GM23338 (cell line): ENCODE results near the gene PROCR. TPM values are rescaled to one million over a fixed set of nuclear protein-coding genes. Genes with fewer than 3 reads are reported as not detected.
"Not testable (repeated sequence)": the region's sequence is repeated elsewhere in the genome, so short reads cannot be mapped to it uniquely, and the experiment has no call there.

Experiments
- ATAC-seq: fragments of 200-7000 bp; cut with Tn5 transposase; 3 replicates; pipeline ENCODE4 v1.9.1; 2020
- DNase-seq: peaks from one replicate; pipeline ENCODE4 v3.0.0-alpha.2; 2015; ENCODE audit warnings: low spot score
- H2AFZ ChIP-seq: fragments of 200-600 bp; sonication (generic); 2 replicates; pipeline ENCODE4 v1.8.0; 2016; ENCODE audit warnings: antibody characterized with exemption, mild to moderate bottlenecking, moderate library complexity
- H3F3A ChIP-seq: fragments of 200-600 bp; sonication (generic); replicated peaks from 2 replicates; pipeline ENCODE4 v1.8.0; 2017; ENCODE audit warnings: antibody characterized with exemption, mixed run types, low read depth
- H3K27ac ChIP-seq: fragments of 200-600 bp; sonication (generic); 2 replicates; pipeline ENCODE4 v1.6.1; 2016; ENCODE audit warnings: low read depth
- H3K27me3 ChIP-seq: fragments of 200-600 bp; sonication (generic); 2 replicates; pipeline ENCODE4 v1.8.0; 2016; ENCODE audit warnings: mild to moderate bottlenecking, mixed run types, moderate library complexity; ENCODE audit not compliant: insufficient read depth
- H3K36me3 ChIP-seq: fragments of 200-600 bp; sonication (generic); 2 replicates; pipeline ENCODE4 v1.8.0; 2016; ENCODE audit warnings: mild to moderate bottlenecking; ENCODE audit not compliant: insufficient read depth
- H3K4me1 ChIP-seq: fragments of 200-600 bp; sonication (generic); 2 replicates; pipeline ENCODE4 v1.8.0; 2016; ENCODE audit warnings: mild to moderate bottlenecking, moderate library complexity; ENCODE audit not compliant: insufficient read depth
- H3K4me2 ChIP-seq: fragments of 200-600 bp; sonication (generic); 2 replicates; pipeline ENCODE4 v1.7.1; 2017; ENCODE audit warnings: mixed run types
- H3K4me3 ChIP-seq: fragments of 200-600 bp; sonication (generic); 2 replicates; pipeline ENCODE4 v1.6.1; 2016; ENCODE audit warnings: mixed run types
- H3K79me2 ChIP-seq: fragments of 200-600 bp; sonication (generic); replicated peaks from 2 replicates; pipeline ENCODE4 v1.8.0; 2017; ENCODE audit warnings: mild to moderate bottlenecking; ENCODE audit not compliant: insufficient read depth
- H3K9me2 ChIP-seq: fragments of 200-600 bp; sonication (generic); 2 replicates; pipeline ENCODE4 v1.8.0; 2017; ENCODE audit not compliant: insufficient read depth
- H4K20me1 ChIP-seq: fragments of 200-600 bp; sonication (generic); replicated peaks from 2 replicates; pipeline ENCODE4 v1.8.0; 2017; ENCODE audit warnings: mild to moderate bottlenecking; ENCODE audit not compliant: insufficient read depth
- H3K27ac Mint-ChIP-seq: 2 replicates; pipeline ENCODE4 v1.8.0; 2020; ENCODE audit warnings: inconsistent platforms, mild to moderate bottlenecking, moderate library complexity, mixed read lengths
- H3K27me3 Mint-ChIP-seq: 3 replicates; pipeline ENCODE4 v1.8.0; 2022; ENCODE audit warnings: low read depth, mild to moderate bottlenecking, moderate library complexity, mixed read lengths, inconsistent platforms; ENCODE audit not compliant: insufficient read depth, poor library complexity
- H3K36me3 Mint-ChIP-seq: 3 replicates; pipeline ENCODE4 v1.8.0; 2021; ENCODE audit warnings: low read depth, mild to moderate bottlenecking, inconsistent platforms, moderate library complexity, mixed read lengths
- H3K4me1 Mint-ChIP-seq: 3 replicates; pipeline ENCODE4 v1.8.0; 2020; ENCODE audit warnings: mild to moderate bottlenecking, inconsistent platforms, mixed read lengths
- H3K4me3 Mint-ChIP-seq: 3 replicates; pipeline ENCODE4 v1.8.0; 2021; ENCODE audit warnings: moderate library complexity, mild to moderate bottlenecking, inconsistent platforms, mixed read lengths
- H3K9me3 Mint-ChIP-seq: 3 replicates; pipeline ENCODE4 v1.8.0; 2020; ENCODE audit warnings: moderate library complexity, mild to moderate bottlenecking, inconsistent platforms, mixed read lengths
- CREB1 ChIP-seq: fragments of 250-450 bp; sonication (Bioruptor Pico); IDR thresholded peaks from 2 replicates; pipeline ENCODE4 v1.5.0; 2020; ENCODE audit warnings: low read depth, mild to moderate bottlenecking, moderate library complexity
- ETS1 ChIP-seq: IDR thresholded peaks from 2 replicates; pipeline ENCODE4 v1.6.1; 2016; ENCODE audit warnings: antibody characterized with exemption
- EZH2phosphoT487 ChIP-seq: fragments of 200-600 bp; sonication (generic); IDR thresholded peaks from one replicate; pipeline ENCODE4 v1.8.1; 2018; ENCODE audit warnings: antibody characterized with exemption; ENCODE audit not compliant: unreplicated experiment
- JUNB ChIP-seq: IDR thresholded peaks from one replicate; pipeline ENCODE4 v1.6.1; 2016; ENCODE audit warnings: antibody characterized with exemption; ENCODE audit not compliant: unreplicated experiment
- NANOG ChIP-seq: IDR thresholded peaks from 2 replicates; pipeline ENCODE4 v1.6.1; 2016; ENCODE audit warnings: antibody characterized with exemption, borderline replicate concordance
- POLR2AphosphoS5 ChIP-seq: IDR thresholded peaks from 2 replicates; pipeline ENCODE4 v1.6.1; 2016; ENCODE audit warnings: antibody characterized with exemption, low read depth
- STAT1 ChIP-seq: IDR thresholded peaks from one replicate; pipeline ENCODE4 v1.6.1; 2016; ENCODE audit warnings: antibody characterized with exemption; ENCODE audit not compliant: unreplicated experiment
- ZNF114 ChIP-seq: fragments of 250-450 bp; sonication (Bioruptor Pico); IDR thresholded peaks from 2 replicates; pipeline ENCODE4 v1.5.0; 2020; ENCODE audit warnings: mild to moderate bottlenecking, moderate library complexity
- ZNF331 ChIP-seq: fragments of 250-450 bp; sonication (Bioruptor Pico); IDR thresholded peaks from 2 replicates; pipeline ENCODE4 v1.5.0; 2020; ENCODE audit warnings: low read depth, mild to moderate bottlenecking, moderate library complexity
- polyA plus RNA-seq: library from polyadenylated mRNA; unstranded; fragments of >200 nt; fragmentation: Nextera tagmentation; extraction: Ambion mirVana; gene quantifications from 2 replicates; pipeline ENCODE4 v1.2.1, GENCODE V29; 2016
- total RNA-seq: library from RNA; depleted of rRNA; stranded (reverse); fragments of >200 nt; shearing (Covaris generic); gene quantifications from 2 replicates; pipeline ENCODE4 v1.2.3, GENCODE V29; 2014
- TF ChIP-seq, protein P1 (sequence below): IDR thresholded peaks from one replicate; pipeline ENCODE4 v1.6.1; 2018; ENCODE audit warnings: antibody characterized with exemption; ENCODE audit not compliant: unreplicated experiment
- TF ChIP-seq, protein P2 (sequence below), 2 experiments: fragments of 200-600 bp in 1 of 2; sonication (generic) in 1 of 2; conservative IDR thresholded peaks; 2 replicates each; pipeline versions ENCODE4 v1.5.1 to v1.6.1; 2016 to 2017; ENCODE audit warnings: antibody characterized with exemption in 2 of 2, low read depth in 2 of 2, mild to moderate bottlenecking in 2 of 2, moderate library complexity in 1 of 2

Gene PROCR
- total and polyA plus RNA-seq, 2 experiments from 2014 or later: 32.9 to 36.1 TPM

GRCh38 chr20:35168701-35169409 is 3.0 kb upstream of the PROCR start:
- H3K4me3 ChIP-seq, H2AFZ ChIP-seq, ATAC-seq, DNase-seq, H3K36me3 ChIP-seq, H3K27me3 ChIP-seq, H3K4me3 Mint-ChIP-seq, H4K20me1 ChIP-seq, H3K4me2 ChIP-seq, H3K36me3 Mint-ChIP-seq, H3K79me2 ChIP-seq, H3K9me3 Mint-ChIP-seq, H3K27ac Mint-ChIP-seq, H3K27me3 Mint-ChIP-seq, H3K9me2 ChIP-seq, H3F3A ChIP-seq, H3K27ac ChIP-seq: not testable (repeated sequence)
- H3K4me1 ChIP-seq: peaks cover 42% of the 10 kb centered on the region
- H3K4me1 Mint-ChIP-seq: peaks cover 33% of the 10 kb centered on the region

DNA sequence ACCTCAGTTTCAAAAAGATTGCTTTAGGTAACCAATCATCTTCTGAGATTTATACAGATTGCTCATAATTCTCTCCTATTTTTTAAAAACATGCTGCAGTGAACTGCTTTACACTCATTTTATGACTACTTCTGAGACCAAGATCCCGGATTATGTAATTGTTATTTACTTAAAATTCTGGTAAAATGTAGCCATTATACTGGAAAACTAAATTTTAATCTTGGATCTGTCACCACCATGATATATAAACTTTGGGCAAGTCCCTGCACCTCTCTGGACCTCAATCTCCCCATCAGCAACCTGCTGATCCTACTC is 477 bp upstream of the PROCR start:
- H3K4me2 ChIP-seq: peak overlapping the region; percentile 82
- peak overlapping the region; percentile 67 for H3K4me3 Mint-ChIP-seq
- H3K27me3 Mint-ChIP-seq: peaks cover 15% of the 10 kb centered on the region
- H3K27ac ChIP-seq: no peak overlapping the region
- H3K79me2 ChIP-seq: no peaks in the 10 kb centered on the region
- peaks cover 3% of the 10 kb centered on the region; the same call in 1 of the 2 replicates for H3F3A ChIP-seq
- 0 out of 2 replicates have a peak, but pooled peaks cover 4% of the 10 kb centered on the region for H3K27me3 ChIP-seq
- no peak for DNase-seq
- H3K27ac Mint-ChIP-seq: no peak overlapping the region
- no peaks in the 10 kb centered on the region for H4K20me1 ChIP-seq
- no peak for ATAC-seq
- no peaks in the 10 kb centered on the region for H3K36me3 ChIP-seq
- peak overlapping the region; percentile 59 for H3K4me3 ChIP-seq
- H3K9me2 ChIP-seq: no peaks in the 10 kb centered on the region
- H3K9me3 Mint-ChIP-seq: no peaks in the 10 kb centered on the region; the same call in 2 of the 3 replicates
- peaks cover 13% of the 10 kb centered on the region; the same call in 2 of the 3 replicates for H3K36me3 Mint-ChIP-seq
- no peak overlapping the region for H2AFZ ChIP-seq
- H3K4me1 ChIP-seq: peaks cover 41% of the 10 kb centered on the region
- H3K4me1 Mint-ChIP-seq: peaks cover 40% of the 10 kb centered on the region
- TF ChIP-seq ZNF331 (CRISPR knock-in tag): no peak
- no peak for TF ChIP-seq EZH2phosphoT487
- TF ChIP-seq, protein P1, sequence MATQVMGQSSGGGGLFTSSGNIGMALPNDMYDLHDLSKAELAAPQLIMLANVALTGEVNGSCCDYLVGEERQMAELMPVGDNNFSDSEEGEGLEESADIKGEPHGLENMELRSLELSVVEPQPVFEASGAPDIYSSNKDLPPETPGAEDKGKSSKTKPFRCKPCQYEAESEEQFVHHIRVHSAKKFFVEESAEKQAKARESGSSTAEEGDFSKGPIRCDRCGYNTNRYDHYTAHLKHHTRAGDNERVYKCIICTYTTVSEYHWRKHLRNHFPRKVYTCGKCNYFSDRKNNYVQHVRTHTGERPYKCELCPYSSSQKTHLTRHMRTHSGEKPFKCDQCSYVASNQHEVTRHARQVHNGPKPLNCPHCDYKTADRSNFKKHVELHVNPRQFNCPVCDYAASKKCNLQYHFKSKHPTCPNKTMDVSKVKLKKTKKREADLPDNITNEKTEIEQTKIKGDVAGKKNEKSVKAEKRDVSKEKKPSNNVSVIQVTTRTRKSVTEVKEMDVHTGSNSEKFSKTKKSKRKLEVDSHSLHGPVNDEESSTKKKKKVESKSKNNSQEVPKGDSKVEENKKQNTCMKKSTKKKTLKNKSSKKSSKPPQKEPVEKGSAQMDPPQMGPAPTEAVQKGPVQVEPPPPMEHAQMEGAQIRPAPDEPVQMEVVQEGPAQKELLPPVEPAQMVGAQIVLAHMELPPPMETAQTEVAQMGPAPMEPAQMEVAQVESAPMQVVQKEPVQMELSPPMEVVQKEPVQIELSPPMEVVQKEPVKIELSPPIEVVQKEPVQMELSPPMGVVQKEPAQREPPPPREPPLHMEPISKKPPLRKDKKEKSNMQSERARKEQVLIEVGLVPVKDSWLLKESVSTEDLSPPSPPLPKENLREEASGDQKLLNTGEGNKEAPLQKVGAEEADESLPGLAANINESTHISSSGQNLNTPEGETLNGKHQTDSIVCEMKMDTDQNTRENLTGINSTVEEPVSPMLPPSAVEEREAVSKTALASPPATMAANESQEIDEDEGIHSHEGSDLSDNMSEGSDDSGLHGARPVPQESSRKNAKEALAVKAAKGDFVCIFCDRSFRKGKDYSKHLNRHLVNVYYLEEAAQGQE: no peak
- TF ChIP-seq, protein P2, sequence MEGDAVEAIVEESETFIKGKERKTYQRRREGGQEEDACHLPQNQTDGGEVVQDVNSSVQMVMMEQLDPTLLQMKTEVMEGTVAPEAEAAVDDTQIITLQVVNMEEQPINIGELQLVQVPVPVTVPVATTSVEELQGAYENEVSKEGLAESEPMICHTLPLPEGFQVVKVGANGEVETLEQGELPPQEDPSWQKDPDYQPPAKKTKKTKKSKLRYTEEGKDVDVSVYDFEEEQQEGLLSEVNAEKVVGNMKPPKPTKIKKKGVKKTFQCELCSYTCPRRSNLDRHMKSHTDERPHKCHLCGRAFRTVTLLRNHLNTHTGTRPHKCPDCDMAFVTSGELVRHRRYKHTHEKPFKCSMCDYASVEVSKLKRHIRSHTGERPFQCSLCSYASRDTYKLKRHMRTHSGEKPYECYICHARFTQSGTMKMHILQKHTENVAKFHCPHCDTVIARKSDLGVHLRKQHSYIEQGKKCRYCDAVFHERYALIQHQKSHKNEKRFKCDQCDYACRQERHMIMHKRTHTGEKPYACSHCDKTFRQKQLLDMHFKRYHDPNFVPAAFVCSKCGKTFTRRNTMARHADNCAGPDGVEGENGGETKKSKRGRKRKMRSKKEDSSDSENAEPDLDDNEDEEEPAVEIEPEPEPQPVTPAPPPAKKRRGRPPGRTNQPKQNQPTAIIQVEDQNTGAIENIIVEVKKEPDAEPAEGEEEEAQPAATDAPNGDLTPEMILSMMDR (conservative IDR thresholded peaks at IDR 0.05; ENCODE audit: low read depth in 2 of 2): no peak
- TF ChIP-seq STAT1: no peak
- no peak for TF ChIP-seq ZNF114 (CRISPR knock-in tag)
- no peak for TF ChIP-seq POLR2AphosphoS5
- TF ChIP-seq NANOG: no peak
- no peak for TF ChIP-seq ETS1
- no peak for TF ChIP-seq JUNB
- no peak for TF ChIP-seq CREB1 (CRISPR knock-in tag)
